CMK (cell line): ENCODE data around the gene SHOX.
"Not testable (repeated sequence)": the region's sequence is repeated elsewhere in the genome, so short reads cannot be mapped to it uniquely, and the experiment has no call there.

Experiments used
- DNase-seq: peaks from one replicate; pipeline ENCODE4 v3.0.0-alpha.2; 2010; ENCODE audit warnings: low read depth

Gene SHOX

GRCh38 chrX:621705-622503 is 8.7 kb upstream of the SHOX start:
- DNase-seq: no peak

GRCh38 chrX:622802-623201 is 7.8 kb upstream of the SHOX start:
- DNase-seq: not testable (repeated sequence)

GRCh38 chrX:623268-623598 is 7.4 kb upstream of the SHOX start:
- no peak for DNase-seq

GRCh38 chrX:623599-624315 is 6.8 kb upstream of the SHOX start:
- DNase-seq: no peak

GRCh38 chrX:625137-625691 is 5.4 kb upstream of the SHOX start:
- DNase-seq: no peak

- DNase-seq: not testable (repeated sequence)
Observed at GRCh38 chrX:626047-626446, 4.5 kb upstream of the SHOX start.

GRCh38 chrX:626745-627509 is 3.7 kb upstream of the SHOX start:
- no peak for DNase-seq

GRCh38 chrX:627510-627981 is 3.0 kb upstream of the SHOX start:
- DNase-seq: no peak

GRCh38 chrX:627995-628394 is 2.6 kb upstream of the SHOX start:
- DNase-seq: no peak

- no peak for DNase-seq
Observed at GRCh38 chrX:629230-630006, 1.2 kb upstream of the SHOX start.

GRCh38 chrX:630007-630611 is 482 bp upstream of the SHOX start:
- no peak for DNase-seq

- no peak for DNase-seq
Observed at GRCh38 chrX:631802-632365, 1.3 kb downstream of the SHOX start.

GRCh38 chrX:632366-633042 is 1.9 kb downstream of the SHOX start:
- DNase-seq: no peak

GRCh38 chrX:633043-633984 is 2.7 kb downstream of the SHOX start:
- DNase-seq: no peak

- DNase-seq: no peak
Observed at GRCh38 chrX:633985-634958, 3.7 kb downstream of the SHOX start.

- DNase-seq: no peak
Observed at GRCh38 chrX:635428-636090, 5.0 kb downstream of the SHOX start.

GRCh38 chrX:636981-637659 is 6.5 kb downstream of the SHOX start:
- no peak for DNase-seq
